ENCODE results near the gene HEATR5A.

GRCh38 chr14:31265701-31266398 lies 154.5 kb downstream of the HEATR5A start:
- TF ChIP-seq, protein P1, sequence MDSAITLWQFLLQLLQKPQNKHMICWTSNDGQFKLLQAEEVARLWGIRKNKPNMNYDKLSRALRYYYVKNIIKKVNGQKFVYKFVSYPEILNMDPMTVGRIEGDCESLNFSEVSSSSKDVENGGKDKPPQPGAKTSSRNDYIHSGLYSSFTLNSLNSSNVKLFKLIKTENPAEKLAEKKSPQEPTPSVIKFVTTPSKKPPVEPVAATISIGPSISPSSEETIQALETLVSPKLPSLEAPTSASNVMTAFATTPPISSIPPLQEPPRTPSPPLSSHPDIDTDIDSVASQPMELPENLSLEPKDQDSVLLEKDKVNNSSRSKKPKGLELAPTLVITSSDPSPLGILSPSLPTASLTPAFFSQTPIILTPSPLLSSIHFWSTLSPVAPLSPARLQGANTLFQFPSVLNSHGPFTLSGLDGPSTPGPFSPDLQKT (CRISPR knock-in tag; IDR thresholded peaks at IDR 0.05; ENCODE audit: borderline replicate concordance): no peak
- TF ChIP-seq PTBP1 (IDR thresholded peaks at IDR 0.05; ENCODE audit: low read depth, low read length, poor library complexity, severe bottlenecking) (no peak), CTCF (CRISPR knock-in tag; IDR thresholded peaks at IDR 0.05) (no peak), HDAC2 (CRISPR knock-in tag; IDR thresholded peaks at IDR 0.05) (peak; percentile 96)
